PFSK-1 (cell line): ENCODE results near the gene RERE.

ENCODE experiments used
- FOXP2 ChIP-seq: optimal IDR thresholded peaks from 2 replicates; pipeline ENCODE3; 2011; ENCODE audit warnings: borderline replicate concordance, control low read depth, inconsistent platforms; ENCODE audit not compliant: insufficient read depth; ENCODE audit errors: extremely low read length, extremely low read depth
- POLR2AphosphoS5 ChIP-seq: IDR thresholded peaks from 2 replicates; pipeline ENCODE4 v1.6.1; 2012; ENCODE audit warnings: low read depth, mild to moderate bottlenecking, control low read depth, low read length, moderate library complexity
- REST ChIP-seq, 2 experiments: IDR thresholded peaks; 2 replicates each; pipeline versions ENCODE4 v1.6.1 to v1.8.0; 2011 to 2012; ENCODE audit warnings: low read depth in 2 of 2, low read length in 2 of 2, control low read depth in 1 of 2, inconsistent platforms in 1 of 2, mild to moderate bottlenecking in 1 of 2, moderate library complexity in 1 of 2; ENCODE audit not compliant: insufficient read depth in 1 of 2
- SIN3A ChIP-seq: IDR thresholded peaks from 2 replicates; pipeline ENCODE4 v1.6.1; 2012; ENCODE audit warnings: mild to moderate bottlenecking, low read length, moderate library complexity, borderline replicate concordance; ENCODE audit not compliant: insufficient read depth
- TAF1 ChIP-seq: IDR thresholded peaks from 2 replicates; pipeline ENCODE4 v1.6.1; 2012; ENCODE audit warnings: low read length, control low read depth, borderline replicate concordance; ENCODE audit not compliant: insufficient read depth

The RERE gene

GRCh38 chr1:8464377-8464776 is 353.1 kb downstream of the RERE start:
- TF ChIP-seq REST (IDR thresholded peaks at IDR 0.05; ENCODE audit: insufficient read depth in 1 of 2, low read depth in 2 of 2, low read length in 2 of 2) (no peak), SIN3A (no peak), FOXP2 (no peak), TAF1 (no peak), POLR2AphosphoS5 (no peak)

GRCh38 chr1:8463144-8463927 is 354.1 kb downstream of the RERE start:
- TF ChIP-seq POLR2AphosphoS5 (no peak), REST (IDR thresholded peaks at IDR 0.05; ENCODE audit: insufficient read depth in 1 of 2, low read depth in 2 of 2, low read length in 2 of 2) (no peak), TAF1 (no peak), SIN3A (no peak), FOXP2 (no peak)

GRCh38 chr1:8462371-8462892 is 355.0 kb downstream of the RERE start:
- TF ChIP-seq FOXP2: no peak
- TF ChIP-seq POLR2AphosphoS5: no peak
- no peak for TF ChIP-seq TAF1
- TF ChIP-seq REST (IDR thresholded peaks at IDR 0.05; ENCODE audit: insufficient read depth in 1 of 2, low read depth in 2 of 2, low read length in 2 of 2): no peak
- no peak for TF ChIP-seq SIN3A

DNA sequence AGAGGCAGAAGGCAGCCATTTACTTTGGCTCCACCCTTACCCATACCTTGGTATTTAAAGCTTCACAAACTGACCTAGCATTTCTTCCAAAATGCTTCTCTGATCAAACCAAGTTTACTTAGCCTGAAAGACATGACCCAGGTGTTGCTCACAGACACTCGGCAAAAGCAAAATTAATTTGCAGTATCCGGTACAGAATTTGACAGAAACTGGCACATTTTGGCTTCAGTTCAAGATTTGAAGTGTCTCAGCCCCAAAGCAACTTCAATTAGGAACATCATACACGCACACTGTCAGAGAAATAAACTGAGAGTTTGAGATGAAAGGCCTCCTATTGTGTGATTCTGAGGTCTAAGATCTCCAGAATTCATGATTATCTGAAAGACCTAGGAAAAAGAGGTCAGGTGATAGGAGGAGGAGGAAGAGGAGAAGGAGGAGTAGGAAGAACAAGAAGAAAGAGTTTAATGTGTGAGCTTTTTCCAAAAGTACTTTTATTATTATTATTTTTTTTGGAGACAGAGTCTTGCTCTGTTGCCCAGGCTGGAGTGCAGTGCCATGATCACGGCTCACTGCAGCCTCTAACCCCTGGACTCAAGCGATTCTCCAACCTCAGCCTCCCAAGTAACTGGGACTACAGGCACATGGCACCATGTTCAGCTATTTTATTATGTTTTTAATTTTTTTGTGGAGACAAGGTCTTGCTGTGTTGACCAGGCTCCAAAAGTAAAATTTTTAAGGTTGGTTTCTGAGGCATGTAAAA is 355.9 kb downstream of the RERE start:
- TF ChIP-seq FOXP2 (no peak), REST (IDR thresholded peaks at IDR 0.05; ENCODE audit: insufficient read depth in 1 of 2, low read depth in 2 of 2, low read length in 2 of 2) (no peak), TAF1 (no peak), SIN3A (no peak), POLR2AphosphoS5 (no peak)
